Stimulated activated CD8-positive, alpha-beta memory T cell treated with anti-CD3 and anti-CD28 coated beads, Interleukin-7, amount 100 ng/mL, for 24 hours (primary cell): ENCODE results near the gene CIPC.

ENCODE experiments used
- DNase-seq: peaks from one replicate; pipeline ENCODE4 v3.0.0-alpha.2; 2020; ENCODE audit warnings: low read depth

The CIPC gene

DNA sequence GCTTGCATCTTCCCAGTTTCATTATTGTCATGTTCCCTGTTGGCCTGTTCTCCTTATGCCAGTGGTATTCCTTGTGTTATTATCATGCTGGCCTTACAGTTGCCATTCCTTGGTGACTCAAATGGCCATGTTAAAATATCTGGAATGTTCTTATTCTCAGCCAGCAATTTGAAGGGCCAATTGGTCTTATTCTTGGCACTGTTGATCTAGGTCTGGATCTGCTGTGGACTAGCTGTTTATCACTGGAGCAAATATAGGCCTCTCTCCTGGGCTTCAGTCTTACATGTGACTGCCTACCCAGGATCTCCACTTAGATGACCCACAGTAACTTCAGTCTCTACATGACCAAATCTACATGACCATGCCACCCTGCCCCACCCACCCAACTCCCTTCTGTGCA is 5.4 kb downstream of the CIPC start:
- no peak for DNase-seq

DNA sequence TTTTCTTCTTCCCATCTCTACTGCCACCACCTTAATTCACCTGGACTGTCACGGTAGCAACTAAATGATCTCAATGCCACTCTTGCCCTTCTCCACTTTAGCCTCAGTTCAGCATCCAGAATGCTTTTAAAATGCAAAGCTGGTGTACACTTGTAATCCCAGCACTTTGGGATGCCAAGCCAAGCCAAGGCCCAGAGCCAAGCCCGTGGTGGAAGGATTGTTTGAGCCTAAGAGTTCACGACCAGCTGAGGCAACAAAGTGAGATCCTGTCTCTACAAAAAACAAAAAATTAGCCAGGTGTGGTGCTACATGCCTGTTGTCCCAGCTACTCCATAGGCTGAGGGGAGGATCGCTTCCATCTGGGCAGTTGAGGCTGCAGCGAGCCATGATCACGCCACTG is 5.9 kb downstream of the CIPC start:
- no peak for DNase-seq

- no peak for DNase-seq
Measured at GRCh38 chr14:77104393-77104792, 6.3 kb downstream of the CIPC start.

DNA sequence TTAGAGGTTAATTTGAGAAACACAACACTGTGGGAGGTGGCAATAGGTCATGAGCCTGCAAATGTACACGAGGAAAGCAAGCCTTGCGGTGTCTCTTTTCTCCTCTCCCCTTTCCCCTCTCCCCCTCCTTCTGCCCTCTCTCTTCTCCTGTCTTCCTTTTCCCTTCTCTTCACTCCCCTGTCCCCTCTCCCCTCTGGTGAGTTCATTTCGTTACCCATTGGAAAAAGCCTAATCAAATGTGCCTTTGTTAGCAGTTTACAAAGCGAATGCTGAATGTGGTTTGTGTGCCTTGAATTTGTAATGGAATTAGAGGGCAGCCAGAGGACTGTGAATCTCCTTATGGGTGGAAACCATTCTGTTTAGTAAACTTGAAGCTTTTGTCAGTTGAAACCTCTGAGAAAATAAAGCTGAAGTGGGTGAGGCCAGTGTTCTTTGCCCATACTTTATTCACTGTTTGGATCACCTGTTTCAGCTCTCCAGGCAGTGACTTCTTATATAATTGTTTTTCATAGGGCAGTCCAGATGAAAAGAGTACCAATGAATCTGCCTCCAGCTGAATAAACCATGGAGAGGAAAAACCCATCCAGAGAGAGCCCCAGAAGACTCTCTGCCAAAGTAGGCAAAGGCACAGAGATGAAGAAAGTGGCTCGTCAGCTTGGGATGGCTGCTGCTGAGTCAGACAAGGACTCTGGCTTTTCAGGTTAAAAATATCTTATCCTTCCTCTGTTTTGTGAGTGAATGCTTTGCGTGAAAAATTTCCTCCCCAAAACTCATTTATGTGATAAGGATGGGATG is 7.3 kb downstream of the CIPC start:
- DNase-seq: no peak

DNA sequence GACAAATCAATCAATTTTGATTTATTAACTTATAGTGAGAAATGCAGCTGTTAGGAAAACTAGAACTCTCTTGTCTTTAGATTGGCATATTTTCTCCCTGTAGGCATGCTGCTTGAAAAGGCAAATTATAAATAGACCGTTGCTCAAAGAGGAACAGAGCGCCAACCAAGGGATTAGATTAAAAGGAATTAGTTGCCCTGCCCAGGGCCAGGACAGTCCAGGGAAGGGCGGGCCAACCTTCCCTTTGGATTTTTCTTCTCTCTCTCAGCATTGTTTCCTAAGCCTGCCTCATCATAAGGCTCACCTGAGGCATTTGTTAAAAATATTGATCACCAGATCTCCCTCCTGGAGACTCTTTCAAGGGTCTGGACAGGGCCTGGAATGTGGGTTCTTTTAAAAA is 8.6 kb downstream of the CIPC start:
- no peak for DNase-seq

DNA sequence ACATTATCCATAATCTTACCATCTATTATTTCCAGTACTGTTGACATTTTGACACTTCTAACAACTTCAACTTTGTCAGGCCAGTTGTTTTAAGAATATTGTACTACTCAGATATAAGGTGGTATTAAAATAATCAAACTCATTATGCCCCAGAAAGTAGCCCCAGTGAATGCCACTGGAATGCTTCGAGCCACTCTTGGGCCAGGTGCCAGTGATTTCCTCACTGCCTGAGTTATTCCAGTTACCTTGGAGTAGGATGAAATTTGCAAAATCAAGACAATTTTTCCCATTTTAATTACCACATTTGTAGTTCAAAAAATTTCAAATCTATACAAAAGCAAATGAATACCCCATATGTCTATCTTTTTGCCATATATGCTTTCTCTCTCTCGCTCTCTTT is 9.2 kb downstream of the CIPC start:
- no peak for DNase-seq

DNA sequence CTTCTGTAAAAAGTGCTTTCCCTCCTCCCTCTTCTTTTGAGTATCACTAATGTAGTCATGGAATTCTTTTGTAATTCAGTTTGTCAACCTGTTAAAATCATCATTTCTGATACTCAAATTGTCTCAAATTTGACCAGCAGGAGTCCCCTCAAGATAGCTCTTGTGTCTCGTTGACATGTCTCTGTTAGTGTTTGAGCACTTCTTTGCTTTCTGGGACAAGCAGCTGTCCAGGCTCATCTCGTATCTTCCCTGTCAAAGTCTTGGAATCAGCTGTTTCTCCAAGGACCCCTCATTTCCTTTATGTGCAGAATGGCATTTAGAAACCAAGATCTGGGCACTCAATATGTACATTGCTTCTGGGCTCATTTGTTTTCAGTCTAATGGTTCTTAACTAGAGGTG is 10.7 kb downstream of the CIPC start:
- DNase-seq: no peak

- DNase-seq: no peak
Measured at GRCh38 chr14:77109656-77110055, 11.6 kb downstream of the CIPC start.

DNA sequence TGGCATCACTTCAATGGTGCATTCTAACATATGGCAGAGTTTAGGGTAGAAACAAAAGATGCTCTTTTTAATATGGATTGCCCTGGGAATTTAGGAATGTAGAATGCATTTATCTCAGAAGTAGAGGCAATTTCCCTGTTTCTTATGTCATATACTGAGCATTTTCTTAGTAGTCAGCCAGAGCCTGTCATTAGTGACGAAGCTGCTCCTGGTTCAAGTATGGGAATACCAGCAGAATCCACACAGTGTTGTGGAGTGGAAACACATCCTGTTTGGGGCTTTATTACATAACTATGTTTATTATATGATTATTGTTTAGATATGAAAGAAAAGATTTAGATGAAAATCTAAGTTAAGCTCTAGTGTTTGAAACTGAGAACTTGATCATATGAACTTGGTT is 12.2 kb downstream of the CIPC start:
- no peak for DNase-seq

DNA sequence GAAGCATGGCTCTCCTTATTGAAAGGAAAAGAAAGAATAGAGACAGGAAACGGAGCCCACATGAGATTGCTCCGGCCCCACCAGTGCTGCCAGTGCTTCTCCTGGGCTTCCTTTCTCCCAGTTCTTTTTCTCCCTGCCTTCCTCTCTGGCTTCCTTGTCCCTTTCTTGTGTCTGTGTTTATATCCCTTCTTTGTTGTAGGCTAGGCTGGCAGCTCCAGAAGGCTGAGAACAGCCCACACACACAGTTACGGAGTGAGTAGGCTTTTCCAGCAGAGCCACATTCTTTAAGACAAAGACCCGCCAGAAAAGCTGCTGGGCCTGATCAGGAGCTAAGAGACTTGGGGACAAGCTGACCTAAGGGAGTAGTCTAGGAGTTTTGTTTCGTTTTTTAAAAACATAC is 13.0 kb downstream of the CIPC start:
- DNase-seq: no peak

DNA sequence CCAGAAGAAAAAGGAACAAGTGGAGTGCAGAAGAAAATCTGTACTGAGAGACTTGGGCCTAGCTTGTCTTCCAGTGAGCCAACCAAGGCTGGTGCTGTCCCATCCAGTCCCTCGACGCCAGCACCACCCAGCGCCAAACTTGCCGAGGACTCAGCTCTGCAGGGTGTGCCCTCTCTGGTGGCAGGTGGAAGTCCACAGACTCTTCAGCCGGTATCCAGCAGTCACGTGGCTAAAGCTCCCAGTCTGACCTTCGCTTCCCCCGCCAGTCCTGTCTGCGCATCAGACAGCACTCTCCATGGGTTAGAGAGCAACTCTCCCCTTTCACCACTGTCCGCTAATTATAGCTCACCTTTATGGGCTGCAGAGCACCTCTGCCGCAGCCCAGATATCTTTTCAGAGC is 15.6 kb downstream of the CIPC start:
- DNase-seq: no peak

DNA sequence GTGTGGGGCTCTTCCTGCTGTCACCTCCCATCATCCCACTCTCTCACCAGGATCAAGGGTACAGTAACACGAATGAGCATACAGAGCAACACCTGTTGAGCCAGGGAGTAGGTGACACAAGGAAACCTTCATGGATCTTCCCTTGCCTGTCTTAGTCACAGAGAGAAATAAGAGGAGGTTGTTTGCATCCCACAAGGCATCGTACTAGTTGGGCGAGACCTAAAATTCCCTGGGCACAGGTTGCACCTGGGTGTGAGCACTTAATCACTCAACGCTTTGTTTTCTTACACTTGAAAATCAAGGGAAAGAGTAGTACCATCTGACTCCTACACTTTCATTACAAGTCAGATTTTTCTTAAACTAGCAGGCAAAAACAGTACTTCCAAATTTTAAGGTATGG is 16.6 kb downstream of the CIPC start:
- DNase-seq: no peak

DNA sequence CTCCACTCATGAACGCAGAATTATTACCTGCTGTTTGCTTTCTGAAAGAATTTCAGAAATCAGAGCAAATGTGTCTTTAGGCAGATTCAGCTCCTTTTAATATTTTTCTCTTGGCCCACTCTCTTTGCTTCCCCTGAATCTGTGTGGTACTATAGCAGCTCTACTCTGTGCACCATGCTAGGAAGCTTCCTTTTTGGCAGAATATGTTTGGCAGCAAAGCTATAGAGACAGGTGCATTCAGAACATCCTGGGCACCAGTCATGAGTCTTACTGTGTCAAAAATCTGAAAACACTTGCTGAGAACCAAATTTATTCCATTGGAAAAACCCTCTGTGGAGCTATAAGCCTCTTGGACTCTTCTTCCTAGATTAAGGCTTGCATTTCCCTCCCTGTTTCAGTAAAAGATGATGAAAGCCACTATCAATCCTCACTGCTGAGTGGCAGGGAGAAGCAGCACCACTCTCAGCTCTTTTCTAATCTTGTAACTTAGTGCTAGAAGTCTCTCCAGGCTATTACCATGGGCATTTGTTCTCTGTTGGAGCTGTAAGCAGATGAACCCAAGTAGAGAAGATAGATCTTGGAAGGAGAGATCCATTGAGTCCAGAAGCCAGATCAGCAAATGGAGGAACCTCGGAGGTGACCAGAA is 18.2 kb downstream of the CIPC start:
- DNase-seq: no peak

DNA sequence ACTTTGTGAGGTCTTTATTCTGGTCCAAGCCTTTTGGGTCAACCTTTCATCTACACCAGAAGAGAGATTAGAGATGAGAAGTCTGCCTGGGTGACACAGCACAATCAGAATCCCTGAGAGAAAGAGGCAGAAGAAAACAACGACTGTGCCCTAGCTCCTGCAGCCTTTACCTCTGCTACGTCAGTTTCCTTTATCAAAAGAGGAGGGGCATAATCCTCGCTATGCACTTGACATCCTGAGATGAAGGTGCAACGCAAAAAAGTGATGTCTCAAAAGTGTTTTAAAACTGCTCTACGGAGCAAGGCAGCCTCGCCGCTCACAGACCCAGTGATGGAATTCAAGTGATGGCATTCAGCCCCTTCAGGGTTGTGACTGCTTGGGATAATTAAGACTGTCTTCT is 21.8 kb downstream of the CIPC start:
- DNase-seq: no peak

DNA sequence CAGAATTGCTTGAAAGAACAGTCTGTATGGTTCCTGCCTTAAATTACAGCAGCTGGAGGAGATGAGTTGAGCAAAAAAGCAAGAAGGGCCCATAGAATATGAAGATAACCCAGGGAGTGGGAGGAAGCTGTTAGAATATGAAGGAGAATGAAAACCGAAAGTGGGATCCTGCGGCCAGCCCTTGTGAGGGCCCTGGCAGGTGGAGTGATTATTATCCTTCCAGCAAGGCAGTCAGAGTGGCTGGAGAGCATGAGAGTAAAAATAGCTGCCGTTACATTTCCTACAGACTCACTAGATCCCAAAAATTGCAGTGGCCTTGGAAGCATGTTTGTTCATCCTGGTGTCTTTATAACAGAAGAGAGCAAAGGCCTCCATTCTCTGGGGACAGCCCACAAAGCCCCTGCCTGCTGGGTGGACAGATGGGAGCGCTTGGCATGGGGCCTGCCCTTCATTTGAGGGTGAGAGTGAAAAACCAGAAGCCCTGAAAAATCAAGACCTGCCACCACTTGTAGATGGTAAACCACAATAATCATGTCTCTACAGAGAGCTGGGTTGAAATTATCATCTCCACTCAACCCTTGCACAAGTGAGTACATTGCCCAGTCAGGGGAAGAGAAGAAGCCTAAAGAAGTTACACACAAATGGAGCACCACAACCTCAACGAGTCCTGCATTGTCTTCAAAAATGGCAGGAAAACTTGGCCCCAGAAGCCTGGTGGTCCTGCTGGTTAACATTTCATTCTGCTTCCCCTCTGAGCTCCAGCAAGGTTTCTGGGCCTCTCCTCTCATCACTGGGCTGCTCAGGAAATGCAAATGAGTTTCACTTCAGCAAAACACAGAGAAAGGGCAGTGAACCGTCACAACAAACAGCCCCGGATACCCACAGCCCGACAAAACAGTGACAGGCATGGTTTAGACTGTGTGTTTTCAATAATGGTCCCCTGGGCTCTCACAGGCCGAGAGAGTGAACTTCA is 23.0 kb downstream of the CIPC start:
- DNase-seq: no peak

DNA sequence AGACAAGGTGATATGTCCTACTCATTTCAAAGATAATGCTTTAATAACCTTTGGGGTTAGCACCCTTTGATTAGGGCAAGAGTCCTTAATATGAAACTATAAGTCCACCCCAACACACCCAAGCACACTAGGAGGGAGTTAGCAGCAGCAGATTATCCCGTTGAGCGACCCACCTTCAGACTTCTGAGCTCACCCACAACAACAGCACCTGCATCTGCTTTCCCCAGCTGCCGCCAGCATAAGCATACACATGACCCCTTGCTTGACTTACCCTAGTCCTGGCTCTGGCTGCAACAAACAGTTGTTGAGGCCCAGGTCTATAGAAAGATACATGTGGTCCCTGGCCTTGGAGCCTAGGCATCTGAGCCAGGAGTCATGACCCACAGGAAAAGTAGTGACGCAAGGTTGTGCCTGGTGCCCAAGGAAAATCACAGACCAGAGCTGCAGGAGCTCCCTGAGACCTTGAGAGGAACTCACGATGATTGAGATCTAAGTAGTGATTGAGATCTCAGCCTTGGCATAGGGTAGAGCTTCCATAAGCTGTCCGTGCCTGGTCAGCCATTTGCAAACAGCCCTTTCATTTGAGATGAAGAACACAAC is 24.6 kb downstream of the CIPC start:
- DNase-seq: no peak

- no peak for DNase-seq
Measured at GRCh38 chr14:77123381-77124325, 25.6 kb downstream of the CIPC start.

- DNase-seq: no peak
Measured at GRCh38 chr14:77124345-77125280, 26.6 kb downstream of the CIPC start.

DNA sequence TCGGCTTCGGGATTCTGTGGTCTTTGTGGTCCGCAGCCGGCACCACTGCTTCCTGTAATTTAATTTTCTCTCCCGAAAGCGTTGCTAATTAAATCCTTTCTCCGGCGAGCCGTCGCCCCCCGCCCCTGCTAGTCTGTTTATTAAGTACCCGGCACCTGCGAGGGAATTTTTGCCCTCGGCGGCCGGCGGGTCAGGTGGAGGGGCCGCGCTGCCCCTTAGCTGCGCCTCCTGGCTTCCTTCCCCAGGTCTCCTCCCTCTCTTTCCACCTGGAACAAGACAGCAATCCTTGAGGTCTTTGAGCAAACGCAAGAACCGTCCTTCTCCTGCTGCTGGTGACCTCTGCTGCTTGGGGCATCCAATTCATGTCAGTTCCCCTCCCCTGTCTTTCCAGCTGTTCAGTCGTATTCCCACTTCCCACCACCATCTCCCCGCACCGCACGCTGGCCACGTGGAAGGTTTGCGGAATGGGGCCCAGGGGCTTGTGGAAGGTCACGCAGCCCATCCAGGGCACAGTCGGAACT is 27.3 kb downstream of the CIPC start:
- no peak for DNase-seq

GRCh38 chr14:77125823-77126325 is 27.8 kb downstream of the CIPC start:
- DNase-seq: no peak
